Mucosa of gallbladder (tissue), 1 donor: Measurements from ENCODE around the gene ECT2. TPM values are rescaled to one million over a fixed set of nuclear protein-coding genes. Genes with fewer than 3 reads are reported as not detected.
"Not testable (repeated sequence)": the region's sequence is repeated elsewhere in the genome, so short reads cannot be mapped to it uniquely, and the experiment has no call there.

Experiments used
- DNase-seq: peaks from one replicate; pipeline ENCODE4 v3.0.0-alpha.2; 2020; ENCODE audit warnings: low spot score
- total RNA-seq: library from RNA; stranded (reverse); gene quantifications from one replicate; pipeline ENCODE4 v1.2.1, GENCODE V29; 2021
- donor health status: DM: no; HTN: no; CAD: no.

Gene ECT2
- total RNA-seq, 1 donor from 2014 or later: 11.2 TPM

DNA sequence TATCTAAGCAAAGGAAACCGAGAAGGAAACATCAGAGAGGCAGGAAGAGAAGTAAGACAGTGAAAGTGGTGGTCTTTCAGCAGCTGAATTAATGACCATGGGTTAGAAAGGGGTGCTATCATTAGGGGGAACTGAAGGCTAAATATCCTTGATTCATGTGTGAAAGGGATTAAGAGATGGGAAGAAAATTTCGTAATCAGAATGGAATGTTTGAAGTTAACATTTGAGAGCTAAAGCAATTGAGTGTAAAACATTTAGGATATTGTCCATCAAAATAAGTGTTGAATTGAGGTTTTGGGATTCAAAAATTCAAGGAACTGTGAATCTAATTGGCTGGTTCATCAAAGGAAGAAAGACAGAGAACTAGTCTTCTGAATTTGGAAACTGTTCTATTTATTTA, 4.1 kb upstream of the ECT2 start:
- DNase-seq: no peak

DNA sequence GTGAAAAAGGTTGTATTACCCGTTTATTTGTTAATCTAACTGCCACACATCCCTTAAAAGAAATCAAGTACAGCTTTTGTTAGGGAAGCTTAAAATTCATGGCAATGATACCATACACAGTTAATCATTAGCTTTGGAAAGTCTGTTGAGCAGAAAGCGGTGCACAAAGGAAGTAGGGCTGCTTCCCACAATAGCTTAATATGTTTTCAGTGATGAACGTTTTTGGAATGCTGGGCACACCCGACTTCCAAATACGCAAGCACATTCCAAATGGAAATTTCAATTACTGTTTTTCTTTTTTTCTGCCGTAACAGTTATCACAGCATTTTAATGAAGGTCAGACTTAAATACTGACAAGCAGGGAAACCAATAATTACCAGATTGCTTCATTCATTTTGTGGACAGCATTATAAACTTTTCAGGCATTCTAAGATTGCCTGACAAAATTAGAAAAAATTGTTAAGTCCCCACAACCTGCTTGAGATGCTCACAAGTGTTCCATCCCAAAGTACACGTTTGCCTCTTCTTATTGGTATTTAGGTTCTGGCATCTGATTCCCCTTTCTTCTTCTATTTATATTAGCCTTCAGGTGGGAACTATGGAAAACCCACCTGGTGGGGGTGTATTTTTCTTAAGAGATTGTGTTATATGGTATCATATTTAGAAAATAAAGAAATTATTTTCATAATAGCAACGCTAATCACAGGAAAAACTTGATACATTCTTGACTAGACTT, 1.1 kb upstream of the ECT2 start:
- DNase-seq: peak; percentile 41

DNA sequence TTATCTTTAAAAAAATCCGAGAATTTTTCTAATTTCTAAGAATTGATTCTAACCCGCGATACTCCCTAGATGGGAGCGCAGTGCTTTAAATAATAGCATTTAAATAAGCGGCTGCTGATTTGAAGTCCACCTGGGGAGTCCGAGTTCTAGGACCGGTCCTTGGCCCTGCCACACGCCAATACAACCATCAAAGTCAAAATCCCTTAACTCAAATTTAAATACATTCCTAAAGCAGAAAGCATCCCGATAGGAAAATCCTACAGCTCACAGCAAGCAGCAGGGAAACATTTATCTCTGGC, 508 bp upstream of the ECT2 start:
- no peak for DNase-seq

DNA sequence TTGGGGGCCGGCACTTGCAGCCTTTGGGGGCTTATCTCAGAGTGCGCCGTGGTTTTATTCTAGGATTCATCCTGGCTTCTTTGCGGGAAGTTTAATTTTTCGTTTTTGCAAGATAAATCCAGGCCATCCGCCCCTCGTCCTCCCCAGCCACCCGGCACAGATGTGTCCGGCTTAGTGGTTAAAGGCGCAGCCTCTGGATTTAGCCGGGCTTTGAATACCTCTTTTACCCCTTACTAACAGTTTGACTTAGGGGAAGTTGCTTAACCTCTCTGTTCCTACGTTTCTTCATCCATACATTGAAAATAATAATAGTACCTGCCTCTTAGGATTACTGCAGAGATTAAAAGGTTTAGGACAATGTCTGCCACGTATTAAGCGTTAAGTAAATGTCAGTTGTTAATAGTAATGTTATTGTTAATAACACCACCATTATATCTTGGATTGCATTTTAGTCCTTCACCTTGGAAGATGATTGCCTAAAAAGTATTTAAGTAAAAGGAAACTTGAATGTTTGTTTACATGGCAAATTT, 714 bp downstream of the ECT2 start:
- no peak for DNase-seq

DNA sequence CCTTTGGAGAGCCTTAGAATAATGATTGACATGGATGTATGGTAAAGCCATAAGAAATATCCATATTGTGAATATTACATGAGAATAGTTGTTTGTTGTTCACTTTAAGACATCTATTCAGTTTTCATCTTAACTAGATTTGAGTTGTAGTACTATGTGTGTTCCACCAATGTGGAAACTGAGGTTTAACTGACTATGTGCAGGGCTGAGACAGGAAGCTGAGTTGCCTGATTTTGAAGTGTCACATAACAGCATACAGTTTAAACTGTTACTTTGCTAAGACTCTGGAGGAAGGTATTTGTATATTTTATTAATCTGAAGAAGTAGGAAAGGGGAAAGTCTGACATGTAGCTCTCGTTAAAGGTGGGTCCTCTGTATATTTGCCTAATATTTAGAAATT, 2.1 kb downstream of the ECT2 start:
- DNase-seq: no peak

DNA sequence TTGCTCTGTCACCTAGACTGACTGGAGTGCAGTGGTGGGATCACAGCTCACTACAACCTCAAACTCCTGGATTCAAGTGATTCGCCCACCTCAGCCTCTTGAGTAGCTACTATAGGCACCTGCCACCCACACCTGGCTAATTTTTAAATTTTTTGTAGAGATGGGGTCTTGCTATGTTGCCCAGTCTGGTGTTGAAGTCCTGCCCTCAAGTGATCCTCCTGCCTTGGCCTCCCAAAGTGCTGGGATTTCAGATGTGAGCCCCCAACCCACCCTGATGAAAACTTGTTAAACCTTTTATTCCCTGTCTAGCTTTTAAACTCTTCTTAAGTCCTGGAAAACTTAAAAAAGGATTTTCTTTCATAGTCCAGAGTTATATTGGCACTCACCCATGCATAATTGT, 2.6 kb downstream of the ECT2 start:
- no peak for DNase-seq

DNA sequence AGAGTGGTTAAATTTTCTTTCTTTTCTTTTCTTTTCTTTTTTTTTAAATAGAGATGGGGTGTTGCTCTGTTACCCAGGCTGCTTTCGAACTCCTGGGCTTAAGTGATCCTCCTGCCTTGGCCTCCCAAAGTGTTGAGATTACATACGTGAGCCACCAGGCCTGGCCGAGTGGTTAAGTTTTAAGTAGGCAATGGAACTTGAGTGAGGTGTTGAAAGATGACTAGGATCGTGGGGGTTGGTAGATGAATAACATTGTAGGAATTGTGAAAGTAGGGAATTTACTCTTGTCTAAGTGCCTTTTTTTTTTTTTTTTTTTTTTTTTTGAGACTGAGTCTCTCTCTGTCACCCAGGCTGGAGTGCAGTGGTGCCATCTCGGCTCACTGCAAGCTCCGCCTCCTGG, 9.9 kb downstream of the ECT2 start:
- not testable (repeated sequence) for DNase-seq

DNA sequence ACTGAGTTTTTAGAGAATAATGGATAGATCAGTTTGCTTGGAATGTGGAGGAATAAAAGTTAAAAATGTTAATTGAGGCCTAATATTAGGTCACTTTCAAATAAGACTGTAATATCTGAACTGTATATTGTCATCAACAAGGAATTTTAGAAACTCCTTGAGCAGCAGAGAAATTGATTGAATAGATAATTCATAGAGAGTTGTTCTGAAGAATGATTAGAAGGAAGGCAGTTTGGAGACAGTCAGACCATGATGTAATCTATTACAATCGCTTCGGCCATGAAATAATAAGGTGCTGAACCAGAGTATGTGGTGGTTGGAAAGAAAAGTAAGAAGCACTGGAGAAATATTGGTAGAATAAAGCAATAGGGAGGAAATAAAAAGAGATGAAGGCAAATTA, 15.7 kb downstream of the ECT2 start:
- no peak for DNase-seq

DNA sequence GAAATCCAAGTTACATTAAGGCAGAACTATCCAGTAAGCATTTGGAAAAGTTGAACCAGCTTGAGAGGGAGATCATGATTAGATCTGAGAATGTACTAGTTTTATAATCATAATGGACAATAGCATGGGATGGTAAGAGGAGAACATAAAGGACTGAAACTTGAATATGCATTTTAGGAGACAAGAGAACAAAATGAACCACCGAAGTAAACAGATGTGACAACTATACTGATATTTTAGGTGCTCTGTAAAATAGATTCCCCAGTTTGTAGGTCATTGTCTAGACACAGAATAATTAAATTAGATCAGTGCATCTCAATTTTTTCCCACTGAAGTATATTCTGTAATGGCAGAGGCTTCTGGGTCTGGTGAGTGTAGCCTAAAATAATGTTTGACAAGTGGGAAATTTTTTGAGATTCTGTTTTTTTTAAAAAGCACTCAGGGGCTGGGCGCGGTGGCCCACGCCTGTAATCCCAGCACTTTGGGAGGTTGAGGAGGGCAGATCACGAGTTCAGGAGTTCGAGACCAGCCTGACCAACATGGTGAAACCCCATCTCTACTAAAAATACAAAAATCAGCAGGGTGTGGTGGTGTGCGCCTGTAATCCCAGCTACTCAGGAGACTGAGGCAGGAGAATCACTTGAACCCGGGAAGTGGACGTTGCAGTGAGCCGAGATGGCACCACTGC, 16.3 kb downstream of the ECT2 start:
- no peak for DNase-seq

DNA sequence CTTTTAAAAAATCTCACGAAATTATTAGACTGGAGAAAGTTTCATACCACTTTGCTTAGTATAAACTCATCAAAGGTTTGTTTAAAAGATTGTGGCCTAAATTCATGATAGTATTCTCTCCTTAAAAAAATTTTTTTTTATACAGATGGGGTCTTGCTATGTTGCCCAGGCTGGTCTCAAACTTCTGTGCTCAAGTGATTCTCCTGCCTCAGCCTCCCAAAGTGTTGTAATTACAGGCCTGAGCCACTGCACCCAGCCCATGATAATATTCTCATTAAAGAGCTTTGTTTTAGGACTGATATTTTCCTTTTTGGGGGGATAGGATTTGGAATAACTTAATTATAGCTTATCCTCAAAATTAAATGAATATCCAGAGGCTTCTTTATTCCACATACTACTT, 19.9 kb downstream of the ECT2 start:
- DNase-seq: no peak

DNA sequence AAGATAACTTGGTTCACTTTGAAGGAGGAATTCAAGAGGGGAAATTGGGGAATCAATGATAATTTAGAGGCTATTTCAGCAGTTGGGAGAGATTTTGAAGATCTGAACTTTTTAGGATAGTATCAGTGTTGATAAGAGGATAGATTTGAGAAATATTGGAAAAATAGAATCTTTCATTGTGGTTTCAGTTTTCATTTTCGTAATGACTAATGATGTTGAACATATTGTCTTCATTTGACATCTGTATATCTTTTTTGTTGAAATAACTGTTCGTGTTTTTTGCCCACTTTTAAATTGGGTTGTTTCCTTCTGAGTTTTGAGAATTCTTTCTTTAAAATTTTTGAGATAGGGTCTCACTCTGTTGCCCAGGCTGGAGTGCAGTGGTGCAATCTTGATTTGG, 21.1 kb downstream of the ECT2 start:
- DNase-seq: no peak

DNA sequence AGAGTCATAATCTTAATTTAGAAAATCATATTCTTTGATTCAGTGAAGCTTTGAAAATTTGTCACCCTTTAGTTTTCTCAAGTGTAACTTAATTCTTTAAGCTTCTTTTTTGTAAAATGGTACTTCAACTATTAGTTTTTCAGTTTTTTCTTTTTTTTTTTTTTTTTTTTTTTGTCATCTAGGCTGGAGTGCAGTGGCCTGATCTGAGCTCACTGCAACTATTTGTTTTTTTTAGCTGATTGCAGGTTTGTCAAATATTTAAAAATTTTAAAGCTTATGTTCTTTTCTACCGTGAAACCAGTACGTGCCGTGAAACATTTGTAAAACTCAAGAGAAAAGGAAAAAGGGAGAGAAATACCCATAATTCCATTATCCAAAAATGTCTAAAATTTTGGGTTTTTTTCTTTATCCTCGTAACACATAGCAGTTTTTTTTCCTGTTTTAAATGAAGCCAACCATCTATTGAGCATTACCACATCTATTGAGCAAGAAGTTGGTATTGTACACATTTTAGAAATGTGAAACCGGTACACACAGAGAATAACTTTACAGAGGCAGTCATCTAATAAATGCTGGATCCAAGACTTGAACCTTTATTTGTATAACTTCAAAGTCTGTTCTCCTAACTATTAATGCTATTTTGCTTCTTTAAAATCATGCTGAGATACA, 25.7 kb downstream of the ECT2 start:
- DNase-seq: no peak

DNA sequence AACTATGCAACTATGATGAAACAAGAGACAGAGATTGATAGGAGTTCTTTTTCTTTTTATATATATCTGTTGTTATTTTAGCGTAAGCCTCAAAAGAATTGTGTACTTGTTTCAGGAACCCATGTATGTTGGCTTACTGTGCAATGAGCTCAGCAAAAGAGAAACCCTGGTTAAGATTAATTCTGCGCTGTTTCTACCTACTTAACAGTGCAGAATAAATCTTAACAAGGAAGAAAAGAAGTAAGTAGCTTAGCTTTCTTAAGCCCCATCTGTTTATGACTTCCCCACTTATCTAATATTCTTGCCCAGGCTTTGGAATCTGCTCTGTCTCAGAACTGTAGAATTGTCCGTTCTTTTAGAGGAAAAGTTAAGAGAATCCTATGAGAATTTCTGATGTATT, 27.4 kb downstream of the ECT2 start:
- no peak for DNase-seq

DNA sequence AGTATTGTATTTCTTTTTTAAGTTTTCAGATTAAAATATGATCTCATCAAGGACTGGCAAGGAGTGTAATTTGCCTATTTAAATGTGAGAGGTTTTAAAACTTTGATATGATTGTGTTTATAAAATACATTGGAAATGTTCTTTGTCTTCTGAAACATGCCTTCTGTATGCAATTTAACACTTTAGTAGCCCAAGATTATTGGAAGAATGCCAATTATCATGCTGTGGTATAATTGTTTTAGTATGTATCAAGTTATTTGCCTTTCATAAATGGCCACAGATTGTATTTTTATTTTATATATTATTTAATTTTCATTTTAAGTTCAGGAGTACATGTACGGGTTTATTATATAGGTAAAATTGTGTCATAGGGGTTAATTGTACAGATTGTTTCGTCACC, 31.7 kb downstream of the ECT2 start:
- no peak for DNase-seq

DNA sequence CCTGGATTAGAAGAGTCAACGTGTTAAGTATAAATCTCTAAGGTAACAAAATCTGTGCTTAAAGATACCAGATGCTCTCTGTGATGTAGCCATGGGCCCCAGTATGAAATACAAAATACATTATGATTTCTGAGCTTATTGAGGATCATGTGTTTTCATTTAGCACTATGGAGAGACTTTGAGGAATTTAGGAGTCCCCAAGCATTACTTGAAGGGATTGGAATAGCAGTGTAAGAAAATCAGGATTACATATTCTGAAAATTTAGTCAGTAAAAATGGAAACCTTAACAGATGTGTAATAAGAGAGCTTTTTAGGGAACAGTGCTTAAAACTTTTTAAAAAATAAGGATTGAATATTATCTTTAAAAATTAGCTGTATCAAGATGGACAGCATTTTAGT, 35.5 kb downstream of the ECT2 start:
- no peak for DNase-seq

DNA sequence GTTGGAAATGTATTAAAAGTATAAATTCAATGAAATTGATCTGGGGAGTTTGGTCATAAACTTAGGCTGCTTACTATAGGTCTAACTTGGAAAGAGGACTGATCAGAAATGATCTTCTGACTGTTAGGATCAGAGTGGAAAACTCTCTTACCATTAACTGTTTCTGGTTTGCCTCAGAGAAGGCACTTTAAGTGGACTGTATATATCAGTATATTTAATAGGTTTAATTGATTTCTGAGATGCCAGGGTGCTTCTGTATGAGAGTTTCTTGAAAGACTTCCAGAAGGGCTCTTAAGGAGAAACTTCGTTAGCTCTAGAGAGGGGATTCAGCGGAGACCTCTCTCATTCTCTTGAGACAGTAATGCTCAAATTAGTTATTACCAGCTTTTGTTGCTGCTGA, 36.5 kb downstream of the ECT2 start:
- DNase-seq: no peak

DNA sequence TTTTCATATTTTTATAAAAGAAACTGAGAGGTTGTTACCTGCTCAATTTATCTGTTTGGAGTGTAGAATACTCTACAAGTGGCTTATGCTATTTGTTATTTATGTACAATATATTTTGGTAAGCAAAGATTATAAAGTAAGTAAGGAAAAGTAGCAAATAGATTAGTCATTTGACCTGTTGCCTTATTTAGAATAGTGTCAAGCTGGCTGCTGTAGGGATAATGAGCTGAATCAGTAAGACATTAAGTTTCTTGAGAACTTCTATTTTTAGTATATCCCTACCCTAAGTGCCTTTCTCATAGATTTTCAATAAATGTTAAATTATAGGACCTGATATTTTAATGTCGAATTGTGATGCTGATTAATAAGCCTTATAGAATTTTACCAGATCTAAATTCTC, 37.2 kb downstream of the ECT2 start:
- DNase-seq: no peak

DNA sequence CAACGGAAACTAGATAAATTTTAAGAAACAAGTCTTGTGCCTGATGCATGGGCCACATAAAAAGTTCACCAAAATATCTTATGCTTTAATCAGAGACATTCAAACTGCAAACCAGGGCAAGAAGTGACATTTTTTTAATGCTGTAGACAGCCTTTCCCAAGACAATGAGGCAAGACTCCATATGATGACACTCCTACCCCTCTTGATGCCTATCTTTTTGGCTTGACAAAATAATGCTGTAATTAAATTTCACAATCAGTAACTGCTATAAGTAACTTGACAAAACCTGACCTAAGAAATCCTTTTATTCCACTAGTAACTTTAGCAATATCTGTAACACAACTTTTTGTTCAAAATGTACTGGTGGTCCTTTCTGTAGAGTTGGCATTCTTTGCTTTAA, 48.7 kb downstream of the ECT2 start:
- DNase-seq: no peak

DNA sequence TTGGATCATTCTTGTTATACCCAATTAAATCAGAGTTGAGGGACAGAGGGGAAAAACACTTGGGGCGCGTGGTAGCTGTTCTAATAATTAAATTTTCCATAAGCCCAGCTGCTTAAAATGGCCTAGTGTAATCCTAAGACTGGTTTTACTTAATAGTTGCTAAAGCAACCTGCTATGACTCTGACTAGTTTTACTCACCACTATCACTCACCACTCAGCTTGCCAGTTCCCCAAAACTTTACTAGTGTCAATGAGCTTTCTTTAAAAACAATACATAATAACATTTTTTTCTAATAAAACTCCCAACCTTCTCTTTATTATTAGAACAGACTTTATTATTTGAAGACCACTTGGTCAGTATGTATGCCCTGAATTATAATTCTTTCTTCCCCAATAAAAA, 49.6 kb downstream of the ECT2 start:
- DNase-seq: no peak

DNA sequence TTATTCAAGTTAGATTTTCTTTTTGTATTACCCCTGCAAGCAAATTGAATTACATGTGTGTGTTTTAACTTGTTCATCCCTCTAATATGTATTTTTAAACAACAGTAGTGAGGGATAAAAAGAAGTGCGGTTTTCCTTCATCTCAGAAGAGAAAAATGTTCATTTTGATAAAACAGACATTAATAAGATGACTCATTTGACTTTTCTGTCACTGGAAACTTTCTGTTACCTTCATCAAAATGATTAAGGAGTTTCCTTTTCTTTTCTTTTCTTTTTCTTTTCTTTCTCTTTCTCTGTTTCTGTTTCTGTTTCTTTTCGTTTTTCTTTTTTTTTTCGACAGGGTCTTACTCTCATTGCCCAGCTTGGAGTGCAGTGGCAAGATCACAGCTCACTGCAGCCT, 53.0 kb downstream of the ECT2 start:
- no peak for DNase-seq

DNA sequence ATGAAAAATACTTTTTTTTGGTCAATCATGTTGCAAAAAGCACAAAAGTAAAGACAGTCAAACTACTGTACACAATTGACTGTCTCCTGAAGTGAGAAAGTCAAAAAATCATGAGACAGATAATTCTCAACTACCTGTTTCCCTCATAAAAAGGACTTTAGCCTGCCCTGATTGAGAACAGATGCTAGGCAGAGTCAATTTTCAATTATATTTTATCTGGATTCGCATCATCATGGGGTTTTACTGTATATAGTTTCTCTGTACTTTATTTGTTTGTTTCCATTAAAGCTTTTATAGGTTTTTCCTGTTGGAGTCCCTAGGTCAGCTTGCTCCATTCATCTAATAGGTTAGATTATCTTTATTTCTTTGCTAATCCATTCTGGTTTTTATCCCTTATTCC, 53.8 kb downstream of the ECT2 start:
- DNase-seq: no peak

DNA sequence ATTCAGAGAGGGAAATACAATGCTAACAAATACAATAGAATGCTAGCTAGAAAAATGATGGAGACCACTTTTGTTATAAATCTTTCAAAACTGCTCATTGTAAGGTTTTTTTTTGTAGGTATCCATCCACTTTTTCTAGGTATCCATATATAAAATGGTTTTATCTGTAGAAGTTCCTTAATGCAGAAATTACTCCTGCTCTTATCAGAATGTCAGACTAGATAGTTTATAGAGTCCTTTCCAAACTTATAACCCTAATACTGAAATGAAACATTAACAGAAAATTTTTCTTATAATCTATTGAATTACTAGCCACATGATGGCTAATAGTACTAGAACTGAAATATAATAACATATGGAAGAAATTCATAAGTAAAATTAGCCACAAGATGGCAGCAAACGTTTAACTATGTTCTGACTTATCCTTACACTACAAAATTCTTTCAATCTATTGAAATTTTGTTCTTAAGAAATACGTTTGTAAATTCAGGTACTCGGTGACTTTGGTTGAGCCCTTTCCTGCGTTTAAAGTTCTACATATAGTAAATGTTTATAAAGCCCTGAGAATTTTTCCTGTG, 58.5 kb downstream of the ECT2 start:
- no peak for DNase-seq

DNA sequence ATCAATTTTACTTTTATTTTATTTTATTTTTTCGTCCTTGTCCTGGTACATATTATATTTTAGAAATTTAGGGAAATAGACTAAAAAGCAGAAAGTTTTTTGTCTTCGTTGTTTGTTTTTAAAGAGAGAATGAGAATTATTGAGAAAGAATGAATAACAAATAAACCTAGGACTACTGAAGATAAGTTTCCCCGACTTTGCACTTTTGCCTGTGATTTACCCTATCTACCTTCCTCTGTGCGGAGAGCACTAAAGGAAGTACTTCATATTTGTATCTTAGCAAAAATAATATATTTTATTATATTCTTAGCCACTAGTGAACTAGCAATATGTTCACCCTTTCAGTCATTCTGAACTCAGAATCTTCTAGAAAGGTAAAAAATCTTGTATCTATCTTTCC, 60.6 kb downstream of the ECT2 start:
- DNase-seq: no peak
